Measurements from ENCODE around the gene BNC2. TPM values are rescaled to one million over a fixed set of nuclear protein-coding genes. Genes with fewer than 3 reads are reported as not detected.

Gene BNC2
- total RNA-seq, 1 donor from 2014 or later, result 25.8 TPM

GRCh38 chr9:16628413-16628812 is 242.1 kb downstream of the BNC2 start:
- DNase-seq, result peak; percentile 51

- DNase-seq, result peak; percentile 91
These were observed 242.5 kb downstream of the BNC2 start for GRCh38 chr9:16627967-16628366.

- no peak for DNase-seq
These were observed 242.9 kb downstream of the BNC2 start for GRCh38 chr9:16627521-16627920.

- peak; percentile 58 for DNase-seq
These were observed 243.8 kb downstream of the BNC2 start for GRCh38 chr9:16626577-16627130.

- no peak for DNase-seq
These were observed 244.7 kb downstream of the BNC2 start for GRCh38 chr9:16625811-16626210.

- peak; percentile 45 for DNase-seq
These were observed 245.3 kb downstream of the BNC2 start for GRCh38 chr9:16625161-16625631.

GRCh38 chr9:16624744-16625117 is 245.7 kb downstream of the BNC2 start:
- DNase-seq, result peak; percentile 59

GRCh38 chr9:16623989-16624743 is 246.3 kb downstream of the BNC2 start:
- no peak for DNase-seq

GRCh38 chr9:16622541-16622940 is 247.9 kb downstream of the BNC2 start:
- DNase-seq, result no peak

- no peak for DNase-seq
These were observed 250.5 kb downstream of the BNC2 start for GRCh38 chr9:16619914-16620520.

GRCh38 chr9:16619402-16619801 is 251.1 kb downstream of the BNC2 start:
- no peak for DNase-seq

- no peak for DNase-seq
These were observed 251.9 kb downstream of the BNC2 start for GRCh38 chr9:16618524-16618923.

- no peak for DNase-seq
These were observed 253.8 kb downstream of the BNC2 start for GRCh38 chr9:16616686-16617085.

GRCh38 chr9:16615451-16615850 is 255.0 kb downstream of the BNC2 start:
- DNase-seq, result no peak

- no peak for DNase-seq
These were observed 256.9 kb downstream of the BNC2 start for GRCh38 chr9:16613605-16614004.

- no peak for DNase-seq
These were observed 257.4 kb downstream of the BNC2 start for GRCh38 chr9:16613051-16613450.

GRCh38 chr9:16612627-16613026 is 257.8 kb downstream of the BNC2 start:
- no peak for DNase-seq

- DNase-seq, result no peak
These were observed 258.5 kb downstream of the BNC2 start for GRCh38 chr9:16611983-16612382.

GRCh38 chr9:16611001-16611400 is 259.5 kb downstream of the BNC2 start:
- no peak for DNase-seq

GRCh38 chr9:16610538-16610937 is 259.9 kb downstream of the BNC2 start:
- no peak for DNase-seq

GRCh38 chr9:16608906-16609305 is 261.6 kb downstream of the BNC2 start:
- no peak for DNase-seq

- no peak for DNase-seq
These were observed 268.0 kb downstream of the BNC2 start for GRCh38 chr9:16602494-16602893.

GRCh38 chr9:16601991-16602390 is 268.5 kb downstream of the BNC2 start:
- DNase-seq, result no peak

GRCh38 chr9:16598316-16598715 is 272.2 kb downstream of the BNC2 start:
- DNase-seq, result no peak
